SK-N-SH (cell line): ENCODE data around the gene SPAG8. TPM values are rescaled to one million over a fixed set of nuclear protein-coding genes. Genes with fewer than 3 reads are reported as not detected.
A peak's percentile ranks its signal among the peaks of the same experiment; 100 is the strongest.

Experiments used
- CTCF ChIA-PET: fragments of 300-600, 350-600 bp; formaldehyde crosslinking; extraction: SDS; loops from one replicate; lab custom pipeline; 2021; lab: Yijun Ruan, JAX
- POLR2A ChIA-PET: fragments of 350-600 bp; sonication (Branson Sonifier 250); formaldehyde crosslinking; extraction: SDS; loops from one replicate; lab custom pipeline; 2020; ENCODE audit warnings: antibody characterized with exemption, inconsistent platforms; lab: Yijun Ruan, JAX
- DNase-seq: peaks from one replicate; pipeline ENCODE4 v3.0.0; 2012
- H2AFZ ChIP-seq: fragments of 200-600 bp; sonication (generic); 2 replicates; pipeline ENCODE4 v1.8.1; 2016; ENCODE audit warnings: antibody characterized with exemption, mild to moderate bottlenecking, low read depth
- H3F3A ChIP-seq: fragments of 200-600 bp; sonication (generic); replicated peaks from 2 replicates; pipeline ENCODE3; 2016; ENCODE audit warnings: antibody characterized with exemption, mild to moderate bottlenecking; ENCODE audit not compliant: insufficient read depth
- H3K27ac ChIP-seq, 2 experiments: fragments of 200-500 bp in 1 of 2; fragments of 200-600 bp in 1 of 2; sonication (Bioruptor generic) in 1 of 2; sonication (generic), shearing (Covaris generic) in 1 of 2; 2 replicates each; pipeline versions ENCODE4 v1.5.1 to v1.6.1; 2014 to 2016; ENCODE audit warnings: low read depth in 2 of 2, inconsistent platforms in 1 of 2, low read length in 1 of 2, mild to moderate bottlenecking in 1 of 2, mixed read lengths in 1 of 2
- H3K27me3 ChIP-seq: fragments of 200-600 bp; sonication (generic), shearing (Covaris generic); 2 replicates; pipeline ENCODE4 v1.6.1; 2016; ENCODE audit warnings: mixed run types; ENCODE audit not compliant: insufficient read depth
- H3K36me3 ChIP-seq, 2 experiments: fragments of 200-500 bp in 1 of 2; fragments of 200-600 bp in 1 of 2; sonication (Bioruptor generic) in 1 of 2; sonication (generic) in 1 of 2; replicated peaks in 1 of 2; 2 replicates each; pipeline versions ENCODE3 to v1.5.1; 2014 to 2016; ENCODE audit warnings: low read length in 1 of 2, mild to moderate bottlenecking in 1 of 2; ENCODE audit not compliant: insufficient read depth in 2 of 2, control insufficient read depth in 1 of 2
- H3K4me1 ChIP-seq, 2 experiments: fragments of 200-500 bp in 1 of 2; fragments of 200-600 bp in 1 of 2; sonication (Bioruptor generic) in 1 of 2; sonication (generic), shearing (Covaris generic) in 1 of 2; 2 replicates each; pipeline versions ENCODE4 v1.5.1 to v1.6.1; 2014 to 2016; ENCODE audit warnings: low read depth in 1 of 2, low read length in 1 of 2, mixed run types in 1 of 2; ENCODE audit not compliant: insufficient read depth in 2 of 2, control insufficient read depth in 1 of 2
- H3K4me2 ChIP-seq: fragments of 200-600 bp; sonication (generic), shearing (Covaris generic); 2 replicates; pipeline ENCODE4 v1.6.1; 2017; ENCODE audit warnings: mixed run types
- H3K4me3 ChIP-seq, 2 experiments: fragments of 200-500 bp in 1 of 2; fragments of 200-600 bp in 1 of 2; sonication (Bioruptor generic) in 1 of 2; sonication (generic), shearing (Covaris generic) in 1 of 2; 2 replicates each; pipeline versions ENCODE4 v1.5.1 to v1.8.1; 2014 to 2016; ENCODE audit warnings: low read depth in 2 of 2, inconsistent platforms in 1 of 2, low read length in 1 of 2, mild to moderate bottlenecking in 1 of 2, mixed read lengths in 1 of 2, moderate library complexity in 1 of 2
- H3K79me2 ChIP-seq: fragments of 200-600 bp; sonication (generic); 2 replicates; pipeline ENCODE4 v1.8.1; 2017; ENCODE audit warnings: mild to moderate bottlenecking; ENCODE audit not compliant: insufficient read depth
- H3K9ac ChIP-seq: fragments of 200-600 bp; sonication (generic); 2 replicates; pipeline ENCODE4 v1.6.1; 2017; ENCODE audit warnings: mixed run types
- H3K9me2 ChIP-seq: fragments of 200-600 bp; sonication (generic); 2 replicates; pipeline ENCODE4 v1.6.1; 2017; ENCODE audit warnings: mixed run types
- H3K9me3 ChIP-seq: fragments of 200-600 bp; sonication (generic); 2 replicates; pipeline ENCODE4 v1.6.1; 2017; ENCODE audit warnings: mixed run types, mild to moderate bottlenecking, moderate library complexity
- H4K20me1 ChIP-seq: fragments of 200-600 bp; sonication (generic); 2 replicates; pipeline ENCODE4 v1.6.1; 2017; ENCODE audit warnings: mild to moderate bottlenecking, mixed run types; ENCODE audit not compliant: insufficient read depth
- CHD2 ChIP-seq: fragments of 150-350 bp; IDR thresholded peaks from 2 replicates; pipeline ENCODE4 v1.6.1; 2018; ENCODE audit warnings: low read length; ENCODE audit not compliant: partially characterized antibody
- CTCF ChIP-seq: fragments of 200-600 bp; sonication (generic); IDR thresholded peaks from 2 replicates; pipeline ENCODE4 v1.6.1; 2017; ENCODE audit warnings: antibody characterized with exemption, mild to moderate bottlenecking, moderate library complexity
- EP300 ChIP-seq, 2 experiments: IDR thresholded peaks; 2 replicates each; pipeline versions ENCODE4 v1.4.0 to v1.6.1; 2012; ENCODE audit warnings: borderline replicate concordance in 1 of 2, low read depth in 1 of 2, low read length in 1 of 2
- GABPA ChIP-seq: IDR thresholded peaks from 2 replicates; pipeline ENCODE4 v1.4.0; 2012; ENCODE audit warnings: low read depth, mild to moderate bottlenecking
- IRF3 ChIP-seq: fragments of 150-350 bp; IDR thresholded peaks from 2 replicates; pipeline ENCODE4 v1.6.1; 2016; ENCODE audit warnings: mild to moderate bottlenecking, low read depth, low read length
- NFIC ChIP-seq: IDR thresholded peaks from 2 replicates; pipeline ENCODE4 v1.4.0; 2012; ENCODE audit warnings: borderline replicate concordance
- RAD21 ChIP-seq: IDR thresholded peaks from 2 replicates; pipeline ENCODE4 v1.6.1; 2012; ENCODE audit warnings: mild to moderate bottlenecking, low read length
- RFX5 ChIP-seq: IDR thresholded peaks from 2 replicates; pipeline ENCODE4 v1.6.1; 2012; ENCODE audit warnings: mild to moderate bottlenecking, improper control_type of control experiment, low read length
- SMC3 ChIP-seq: IDR thresholded peaks from 2 replicates; pipeline ENCODE4 v1.6.1; 2012; ENCODE audit warnings: low read depth, low read length, improper control_type of control experiment
- TEAD4 ChIP-seq: IDR thresholded peaks from 2 replicates; pipeline ENCODE4 v1.4.0; 2012; ENCODE audit warnings: mild to moderate bottlenecking, borderline replicate concordance; ENCODE audit not compliant: insufficient read depth
- WGBS: methylation state at CpG from one replicate; pipeline ENCODE4 v1.1.6; 2017; ENCODE audit warnings: low lambda C conversion rate; 5-methylcytosine and 5-hydroxymethylcytosine counted together
- polyA plus RNA-seq, 3 experiments: library from polyadenylated mRNA; depleted of rRNA; stranded (reverse); fragments of >200 nt; gene quantifications; 2 replicates each; pipeline ENCODE4 v1.2.3, GENCODE V29; 2012

The SPAG8 gene
- polyA plus RNA-seq, 1 of the 3 experiments (the other 2 are of a cell fraction), result 1.5 TPM

- DNase-seq, result peak; percentile 92
- CTCF ChIA-PET, result interaction anchor here (0.5 to 6.5 kb wide), 71 partner anchors 8 to 246 kb away, joined by 3 to 136 read pairs (median 5); partner anchors contain the start of genes CCDC107, CREB3, FAM221B and GBA2
- Histone ChIP-seq H3K79me2 (no peaks in the 10 kb centered on the region), H3K36me3 (peaks cover 0 to 3% of the 10 kb centered on the region in 2 experiments), H3K9ac (no peak overlapping the region), H3K9me3 (no peaks in the 10 kb centered on the region), H4K20me1 (no peaks in the 10 kb centered on the region), H3K27ac (no peak overlapping the region), H3K27me3 (no peaks in the 10 kb centered on the region), H3F3A (peaks cover 4% of the 10 kb centered on the region), H3K4me1 (peaks cover 0 to 12% of the 10 kb centered on the region in 2 experiments; a peak in 1 of 4 replicates), H3K4me2 (0 out of 2 replicates have a peak overlapping the region, but pooled peaks have one; percentile 19), H2AFZ (peak overlapping the region; percentile 66; the same call in 1 of the 2 replicates), H3K4me3 (no peak overlapping the region), H3K9me2 (no peaks in the 10 kb centered on the region)
- TF ChIP-seq SMC3 (peak; percentile 72), EP300 (IDR thresholded peaks at IDR 0.05; ENCODE audit: borderline replicate concordance in 1 of 2, low read depth in 1 of 2, low read length in 1 of 2) (no peak), RAD21 (peak; percentile 95), CTCF (peak; percentile 86)
- 72% methylated on average over 37 of the region's 37 CpGs for WGBS
- POLR2A ChIA-PET, result interaction anchor here (0.6 to 1.3 kb wide), 3 partner anchors 21 to 67 kb away, joined by 3 to 5 read pairs (median 5); partner anchors contain the start of genes HINT2 and SPAG8
These were observed 21.4 kb downstream of the SPAG8 start for GRCh38 chr9:35790385-35791296.

GRCh38 chr9:35790025-35790384 is 22.1 kb downstream of the SPAG8 start:
- no peak for DNase-seq
- no peak overlapping the region for H3K4me3 ChIP-seq
- H3K27me3 ChIP-seq, result no peaks in the 10 kb centered on the region
- no peak overlapping the region for H2AFZ ChIP-seq
- WGBS, result 26% methylated on average over 4 of the region's 4 CpGs
- no peaks in the 10 kb centered on the region for H4K20me1 ChIP-seq
- CTCF ChIA-PET, result interaction anchor here (0.7 to 6.5 kb wide), 62 partner anchors 8 to 247 kb away, joined by 3 to 136 read pairs (median 6); partner anchors contain the start of genes CCDC107, CREB3, FAM221B and GBA2
- no peaks in the 10 kb centered on the region for H3K9me2 ChIP-seq
- POLR2A ChIA-PET, result interaction anchor here (1.3 kb wide), 1 partner anchor 24 kb away, joined by 5 read pairs; the partner anchor contains the start of gene HINT2
- peaks cover 4% of the 10 kb centered on the region for H3F3A ChIP-seq
- H3K36me3 ChIP-seq, result peaks cover 0 to 3% of the 10 kb centered on the region in 2 experiments
- no peak overlapping the region for H3K9ac ChIP-seq
- H3K4me2 ChIP-seq, result 0 out of 2 replicates have a peak overlapping the region, but pooled peaks have one; percentile 19
- no peaks in the 10 kb centered on the region for H3K9me3 ChIP-seq
- no peak overlapping the region for H3K27ac ChIP-seq
- no peaks in the 10 kb centered on the region for H3K79me2 ChIP-seq
- TF ChIP-seq NFIC, result no peak
- no peak for TF ChIP-seq IRF3
- TF ChIP-seq GABPA, result no peak
- TF ChIP-seq RFX5, result no peak
- TF ChIP-seq TEAD4, result no peak
- no peak for TF ChIP-seq CHD2
- H3K4me1 ChIP-seq, result peaks cover 0 to 12% of the 10 kb centered on the region in 2 experiments; a peak in 1 of 4 replicates
